K562 (cell line): ENCODE measurements around the gene PSMD9. TPM values are rescaled to one million over a fixed set of nuclear protein-coding genes. Genes with fewer than 3 reads are reported as not detected.

Source experiments
- ATAC-seq: fragments of 200-7000 bp; cut with Tn5 transposase; 3 replicates; pipeline ENCODE4 v1.9.1; 2020; ENCODE audit warnings: moderate library complexity
- BruUV-seq: library from RNA; stranded (reverse); fragments of 400-500 nt; replicated peaks from 2 replicates; lab custom pipeline; 2021; lab: Mats Ljungman, UMichigan
- CTCF ChIA-PET: fragments of 300-600 bp; formaldehyde crosslinking; extraction: SDS; loops from one replicate; lab custom pipeline; 2021; ENCODE audit warnings: low intra/inter-chr PET ratio; lab: Yijun Ruan, JAX
- POLR2A ChIA-PET: fragments of 300-600, 350-650 bp; sonication (Branson Sonifier 250); formaldehyde crosslinking; extraction: SDS; loops from one replicate; lab custom pipeline; 2021; ENCODE audit warnings: antibody characterized with exemption, inconsistent platforms; lab: Yijun Ruan, JAX
- DNase-seq, 4 experiments: peaks; one replicate each; pipeline versions ENCODE4 v3.0.0 to v3.0.0-alpha.2; 2011 to 2018; ENCODE audit warnings: low spot score in 3 of 4, mixed read lengths in 3 of 4; ENCODE audit errors: extremely low read depth in 1 of 4
- FAIRE-seq: peaks from 2 replicates; lab custom pipeline; 2011; peaks lifted over from hg19 to GRCh38; lab: Jason Lieb, UNC
- H2AFZ ChIP-seq: 2 replicates; pipeline ENCODE4 v1.6.0; 2011; ENCODE audit warnings: low read depth, low read length, control low read depth, inconsistent platforms
- H3K27ac ChIP-seq: fragments of 200-600 bp; 3 replicates; pipeline ENCODE4 v1.8.0; 2011; ENCODE audit warnings: low read depth, mild to moderate bottlenecking, control low read depth, inconsistent platforms, low read length, moderate library complexity, mixed read lengths; ENCODE audit errors: extremely low read depth
- H3K27me3 ChIP-seq, 2 experiments: fragments of 300-600 bp in 1 of 2; 2 replicates in 1 of 2; 3 replicates in 1 of 2; pipeline versions ENCODE4 v1.6.0 to v1.8.0; 2011; ENCODE audit warnings: inconsistent platforms in 2 of 2, low read length in 2 of 2, mild to moderate bottlenecking in 1 of 2, mixed read lengths in 1 of 2, moderate library complexity in 1 of 2; ENCODE audit not compliant: control insufficient read depth in 2 of 2, insufficient read depth in 2 of 2
- H3K36me3 ChIP-seq: fragments of 300-600 bp; 3 replicates; pipeline ENCODE4 v1.8.0; 2011; ENCODE audit warnings: mild to moderate bottlenecking, low read length, inconsistent platforms; ENCODE audit not compliant: control insufficient read depth, insufficient read depth
- H3K4me1 ChIP-seq, 2 experiments: fragments of 200-600 bp in 1 of 2; replicated peaks in 1 of 2; 2 replicates in 1 of 2; 3 replicates in 1 of 2; pipeline versions ENCODE4 v1.5.1 to v1.8.0; 2011; ENCODE audit warnings: inconsistent platforms in 2 of 2, low read length in 2 of 2, mild to moderate bottlenecking in 1 of 2, mixed read lengths in 1 of 2, moderate library complexity in 1 of 2; ENCODE audit not compliant: control insufficient read depth in 2 of 2, insufficient read depth in 2 of 2
- H3K4me2 ChIP-seq: 2 replicates; pipeline ENCODE4 v1.6.1; 2011; ENCODE audit warnings: low read length, control low read depth, inconsistent platforms, mixed read lengths; ENCODE audit not compliant: insufficient read depth
- H3K4me3 ChIP-seq: fragments of 200-600 bp; sonication (generic), shearing (Covaris generic); 2 replicates; pipeline ENCODE4 v1.5.1; 2016; ENCODE audit warnings: control low read depth, inconsistent platforms
- H3K79me2 ChIP-seq: fragments of 200-600 bp; 3 replicates; pipeline ENCODE4 v1.8.0; 2011; ENCODE audit warnings: low read length, inconsistent platforms; ENCODE audit not compliant: control insufficient read depth, insufficient read depth
- H3K9ac ChIP-seq, 2 experiments: 2 replicates each; pipeline versions ENCODE4 v1.6.0 to v1.6.1; 2011; ENCODE audit warnings: low read depth in 2 of 2, low read length in 2 of 2, control low read depth in 1 of 2, inconsistent platforms in 1 of 2, mild to moderate bottlenecking in 1 of 2, mixed read lengths in 1 of 2; ENCODE audit not compliant: insufficient read depth in 1 of 2
- H3K9me1 ChIP-seq: one replicate; pipeline ENCODE4 v1.6.0; 2011; ENCODE audit warnings: inconsistent platforms, mild to moderate bottlenecking, low read length, moderate library complexity; ENCODE audit not compliant: control insufficient read depth, insufficient read depth
- H3K9me3 ChIP-seq: replicated peaks from 2 replicates; pipeline ENCODE4 v1.5.1; 2011; ENCODE audit warnings: low read depth, low read length, inconsistent platforms; ENCODE audit not compliant: control insufficient read depth, insufficient read depth
- H4K20me1 ChIP-seq: replicated peaks from 2 replicates; pipeline ENCODE4 v1.6.1; 2011; ENCODE audit warnings: low read length, inconsistent platforms, mixed read lengths; ENCODE audit not compliant: control insufficient read depth, insufficient read depth
- NFIC ChIP-seq: fragments of 450-650 bp; IDR thresholded peaks from 2 replicates; pipeline ENCODE4 v1.6.1; 2017; ENCODE audit warnings: mild to moderate bottlenecking, inconsistent platforms
- NFXL1 ChIP-seq: fragments of 450-650 bp; formaldehyde crosslinking; IDR thresholded peaks from 2 replicates; pipeline ENCODE4 v1.4.0; 2021; ENCODE audit warnings: mild to moderate bottlenecking
- NR0B1 ChIP-seq: fragments of 450-650 bp; IDR thresholded peaks from one replicate; pipeline ENCODE4 v1.6.1; 2018; ENCODE audit warnings: mild to moderate bottlenecking, moderate library complexity; ENCODE audit not compliant: partially characterized antibody
- PRPF4 ChIP-seq: fragments of 200-400 bp; formaldehyde crosslinking; IDR thresholded peaks from one replicate; pipeline ENCODE4 v1.6.1; 2017; ENCODE audit warnings: low read length, low read depth, mild to moderate bottlenecking; ENCODE audit not compliant: insufficient read depth, poor library complexity, severe bottlenecking
- SOX6 ChIP-seq: fragments of 450-650 bp; IDR thresholded peaks from 2 replicates; pipeline ENCODE4 v1.6.1; 2014; ENCODE audit warnings: mild to moderate bottlenecking
- USF1 ChIP-seq: sonication (generic); formaldehyde crosslinking; IDR thresholded peaks from 2 replicates; pipeline ENCODE4 v1.9.0; 2022; ENCODE audit warnings: mild to moderate bottlenecking, missing genetic modification reagents
- ZBTB33 ChIP-seq: sonication (generic); formaldehyde crosslinking; IDR thresholded peaks from 2 replicates; pipeline ENCODE4 v1.8.1; 2023; ENCODE audit warnings: mild to moderate bottlenecking, missing genetic modification reagents
- ZNF316 ChIP-seq: fragments of 450-650 bp; IDR thresholded peaks from 2 replicates; pipeline ENCODE4 v1.6.1; 2016
- ZNF696 ChIP-seq: fragments of 250-450 bp; sonication (Bioruptor Pico); conservative IDR thresholded peaks from 2 replicates; pipeline ENCODE4 v1.4.0; 2020; ENCODE audit warnings: mild to moderate bottlenecking, moderate library complexity
- ZNF79 ChIP-seq: fragments of 250-450 bp; sonication (Bioruptor Pico); IDR thresholded peaks from 2 replicates; pipeline ENCODE4 v1.4.0; 2020; ENCODE audit warnings: low read depth, mild to moderate bottlenecking, moderate library complexity
- WGBS: fragments of 100-300 bp; shearing (Covaris generic); methylation state at CpG from one replicate; pipeline ENCODE4 v1.1.6; 2016; ENCODE audit warnings: low coverage, mixed read lengths; ENCODE audit not compliant: insufficient coverage; ENCODE audit errors: missing lambda C conversion rate; 5-methylcytosine and 5-hydroxymethylcytosine counted together
- in situ Hi-C: fragments of 300-500 bp; cut with MboI; formaldehyde crosslinking; loops from 4 replicates; pipeline ENCODE4 v1.15.0; 2018; ENCODE audit warnings: inconsistent platforms, mixed read lengths
- intact Hi-C: fragments of 100-400 bp; cut with micrococcal nuclease; formaldehyde crosslinking; loops from 2 replicates; pipeline ENCODE4 v1.14.2; 2022
- polyA plus RNA-seq, 8 experiments: library from polyadenylated mRNA; depleted of rRNA in 4 of 8; stranded (reverse) in 5 of 8; unstranded in 3 of 8; fragments of >200 nt; fragmentation: Nextera tagmentation in 2 of 8; fragmentation: Illumina TruSeq in 1 of 8; extraction: Ambion mirVana in 2 of 8; extraction: Trizol in 1 of 8; gene quantifications; 2 replicates each; pipeline versions ENCODE4 v1.2.1 to v1.2.3, GENCODE V29; 2011 to 2014; ENCODE audit warnings: inconsistent platforms in 1 of 8, missing spikeins in 1 of 8
- total RNA-seq, 7 experiments: library from RNA; depleted of rRNA in 6 of 7; stranded (reverse); fragments of >200 nt in 6 of 7; fragmentation: Illumina TruSeq in 2 of 7; extraction: Trizol in 2 of 7; gene quantifications; 2 replicates each; pipeline versions ENCODE4 v1.2.1 to v1.2.3, GENCODE V29; 2011 to 2021; ENCODE audit warnings: low replicate concordance in 1 of 7

The PSMD9 gene
- total and polyA plus RNA-seq, 9 of the 15 experiments (the other 6 are each of a cell fraction or from before 2014, with no cell fraction given), result 12.2 to 143 (median 61.3) TPM

GRCh38 chr12:121958541-121959240 is 70.1 kb downstream of the PSMD9 start:
- H3K36me3 ChIP-seq, result peaks cover 41% of the 10 kb centered on the region; the same call in 2 of the 3 replicates
- no peak for ATAC-seq
- intact Hi-C loops, result no loop called here
- H3K9ac ChIP-seq, result peak overlapping the region in 1 of 2 experiments; percentile 23; a peak in 1 of 4 replicates
- no peak overlapping the region for H2AFZ ChIP-seq
- H3K27me3 ChIP-seq, result no peaks in the 10 kb centered on the region
- H3K4me1 ChIP-seq, result peaks cover 0 to 4% of the 10 kb centered on the region in 2 experiments; a peak in 1 of 5 replicates
- ChIA-PET POLR2A (interaction anchor here (0.5 to 1.4 kb wide), 3 partner anchors 10 to 19 kb away, joined by 3 to 5 read pairs (median 4); no protein-coding TSS in a partner anchor), CTCF (no interaction called here)
- no peak for DNase-seq
- no peaks in the 10 kb centered on the region for H3K79me2 ChIP-seq
- no peaks in the 10 kb centered on the region for H4K20me1 ChIP-seq
- H3K27ac ChIP-seq, result no peak overlapping the region
- 80% methylated on average over 21 of the region's 21 CpGs for WGBS
- in situ Hi-C loops, result no loop called here
- no TSS peak for BruUV-seq
- H3K4me2 ChIP-seq, result no peak overlapping the region
- no peaks in the 10 kb centered on the region for H3K9me1 ChIP-seq
- H3K9me3 ChIP-seq, result no peaks in the 10 kb centered on the region
- H3K4me3 ChIP-seq, result no peak overlapping the region
- TF ChIP-seq ZNF79 (CRISPR knock-in tag), result no peak
- TF ChIP-seq NFIC, result peak; percentile 26; the same call in 1 of the 2 replicates
- no peak for TF ChIP-seq ZNF316
- no peak for TF ChIP-seq USF1 (CRISPR knock-in tag)
- TF ChIP-seq NR0B1, result no peak
- TF ChIP-seq SOX6, result no peak
- TF ChIP-seq ZBTB33 (CRISPR knock-in tag), result peak; percentile 79
- no peak for TF ChIP-seq NFXL1
- TF ChIP-seq PRPF4, result no peak
- TF ChIP-seq ZNF696 (CRISPR knock-in tag), result no peak
- TF ChIP-seq, all 486 proteins: peak for 2
- FAIRE-seq, result no peak
